HG02943 (cell line): ENCODE data around the gene ANKRD16.

ENCODE experiments used
- ATAC-seq: cut with Tn5 transposase; IDR thresholded peaks from one replicate; pipeline ENCODE4 v1.9.1; 2021; ENCODE audit warnings: mild to moderate bottlenecking, low read depth, moderate library complexity; ENCODE audit not compliant: unreplicated experiment

ANKRD16 gene

DNA sequence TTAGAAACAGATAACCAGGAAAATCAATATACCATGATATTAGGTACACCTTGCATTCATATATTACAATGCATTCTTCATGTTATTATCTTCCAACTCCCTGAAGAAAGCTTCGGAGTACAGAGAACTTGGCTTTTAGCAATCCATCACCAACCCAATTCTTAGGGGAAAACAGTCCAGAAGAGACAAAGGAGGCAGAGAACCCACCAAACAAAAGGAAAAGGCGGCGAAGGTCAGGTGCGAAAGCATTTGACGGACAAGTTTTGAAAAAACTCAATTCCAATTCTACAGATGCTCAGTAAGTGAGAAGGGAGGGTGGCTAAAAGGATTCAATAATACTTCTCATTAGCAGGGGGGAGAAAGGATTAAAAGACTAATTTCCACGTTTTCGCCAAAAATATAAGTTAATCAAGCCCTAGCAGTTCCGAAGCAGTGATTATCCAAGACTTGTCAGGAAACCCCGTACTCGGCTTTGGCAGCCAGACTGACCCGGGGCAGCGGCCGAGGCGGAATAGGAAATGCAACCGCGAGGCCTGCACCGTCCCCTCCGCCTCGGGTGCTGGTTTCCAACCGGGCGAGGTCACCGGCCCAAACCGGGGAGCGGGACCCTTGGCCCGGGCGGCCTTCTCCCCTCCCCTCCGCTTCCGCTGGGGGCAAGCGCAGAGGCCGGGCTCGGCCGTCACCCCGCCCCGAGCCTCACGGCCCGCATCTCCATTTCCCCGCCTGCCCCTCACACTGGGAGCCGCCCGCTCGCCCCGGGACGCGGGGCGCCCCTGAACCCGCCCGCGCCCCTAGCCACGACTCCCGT lies 77.2 kb downstream of the ANKRD16 start:
- peak; percentile 13 for ATAC-seq
